ENCODE measurements around the gene PRPS2.

PRPS2 gene

DNA sequence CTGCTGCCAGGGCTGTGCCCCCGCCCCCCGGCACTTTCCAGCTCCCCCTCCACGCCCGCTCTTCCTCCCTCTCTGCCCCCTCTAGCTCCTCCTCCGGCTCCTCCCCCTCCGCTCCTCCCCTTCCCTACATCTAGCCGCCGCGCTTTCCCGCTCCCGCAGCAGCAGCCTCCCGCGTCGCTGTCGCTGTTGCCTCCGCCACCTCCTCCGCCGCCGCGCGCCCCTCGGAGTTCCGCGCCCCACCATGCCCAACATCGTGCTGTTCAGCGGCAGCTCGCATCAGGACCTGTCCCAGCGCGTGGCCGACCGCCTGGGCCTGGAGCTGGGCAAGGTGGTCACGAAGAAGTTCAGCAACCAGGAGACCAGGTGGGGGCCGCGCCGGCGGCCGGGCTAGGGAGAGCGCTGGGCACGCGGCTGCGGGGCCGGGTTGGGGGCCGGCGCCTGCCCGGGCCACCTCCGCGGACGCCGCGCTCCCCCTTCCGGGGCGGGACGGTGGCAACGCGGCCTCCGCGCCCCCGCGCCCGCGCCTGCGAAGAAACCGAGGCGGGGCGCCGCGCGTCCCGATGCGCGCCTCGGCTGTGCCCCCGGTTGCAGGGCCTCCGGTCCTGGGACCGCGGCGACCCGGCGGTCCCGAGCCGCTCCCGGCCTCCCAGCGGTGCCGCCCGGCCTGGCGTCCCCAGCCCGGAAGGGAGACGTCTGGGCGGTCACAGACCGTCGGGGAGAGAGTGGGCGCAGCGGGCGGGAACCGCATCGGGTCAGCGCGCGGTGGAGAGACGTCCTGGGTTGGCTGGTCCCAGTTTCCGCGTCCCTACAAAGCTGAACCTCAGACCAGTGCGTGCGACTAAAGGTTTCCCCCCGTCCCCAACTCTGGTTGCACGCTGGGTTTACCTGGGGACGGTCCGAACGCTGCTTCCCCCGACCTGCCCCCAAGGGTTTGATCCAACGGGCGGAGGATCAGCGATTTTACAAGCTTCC, at the start of gene PRPS2:
PRPS2 (plus strand) TSS at position 156 of the 972 bp plus-strand sequence; CDS start at position 242, 86 bp downstream.
- DNase-seq (ENCODE audit: low read depth): no peak

DNA sequence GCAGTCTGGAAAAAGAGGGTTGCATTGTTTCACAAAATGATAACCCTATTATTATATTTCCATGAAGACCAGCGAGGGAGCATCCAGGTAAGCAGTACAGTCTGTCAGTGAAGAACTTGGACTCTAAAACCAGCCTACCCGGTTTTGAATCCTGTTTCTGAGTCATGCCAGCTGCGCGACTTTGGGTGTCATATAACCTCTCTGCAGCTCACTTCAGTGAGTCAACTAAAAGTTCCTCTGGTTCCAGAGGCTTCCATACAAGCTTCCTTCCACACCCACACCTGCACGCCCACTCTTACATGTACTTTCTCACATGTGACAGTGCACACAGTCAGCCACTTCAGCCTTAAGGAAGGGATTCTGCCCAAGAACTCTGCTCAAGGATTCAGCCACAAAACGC, 49.8 kb upstream of the PRPS2 start:
- DNase-seq (ENCODE audit: low read depth): no peak

- no peak for DNase-seq (ENCODE audit: low read depth)
Observed at GRCh38 chrX:12747433-12747832, 43.8 kb upstream of the PRPS2 start.

- DNase-seq (ENCODE audit: low read depth): no peak
Observed at GRCh38 chrX:12751887-12752286, 39.3 kb upstream of the PRPS2 start.

- DNase-seq (ENCODE audit: low read depth): no peak
Observed at GRCh38 chrX:12753366-12753765, 37.8 kb upstream of the PRPS2 start.

DNA sequence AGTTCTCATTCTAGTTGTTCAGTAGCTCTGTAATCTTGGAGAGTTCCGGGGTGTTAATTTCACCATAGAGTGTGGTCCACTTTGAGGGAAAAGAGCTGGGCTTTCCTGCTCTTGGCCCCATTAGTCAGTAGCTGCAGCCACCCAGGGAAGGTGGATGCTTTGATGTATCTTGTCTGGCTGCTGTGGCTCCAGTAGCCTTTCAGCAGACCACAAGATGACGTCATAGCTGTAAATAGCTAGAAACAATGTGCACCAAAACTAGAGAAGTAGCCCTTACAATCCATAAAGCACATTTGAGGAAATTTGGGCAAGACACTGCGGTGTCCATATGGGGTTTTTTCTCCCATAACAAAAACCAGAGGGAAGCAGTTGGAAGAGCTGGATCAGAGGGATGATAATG, 32.9 kb upstream of the PRPS2 start:
- no peak for DNase-seq (ENCODE audit: low read depth)

DNA sequence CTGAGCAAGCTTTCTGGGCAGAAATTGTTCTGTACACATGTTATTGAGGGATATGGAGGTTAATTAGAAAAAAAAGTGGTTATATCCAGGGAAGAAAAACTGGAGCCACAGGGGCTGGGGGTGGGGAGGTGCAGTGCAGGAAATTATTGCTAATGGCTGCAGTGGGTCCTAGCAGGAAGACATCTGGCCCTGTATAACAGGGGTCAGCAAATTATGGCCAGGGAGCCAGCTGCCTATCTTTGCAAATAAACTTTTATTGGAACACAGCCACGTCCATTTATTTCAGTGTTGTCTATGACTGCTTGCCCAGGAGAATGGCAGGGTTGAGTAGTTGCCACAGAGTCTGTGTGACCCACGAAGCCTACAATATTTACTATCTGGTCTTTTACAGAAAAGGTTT, 23.4 kb upstream of the PRPS2 start:
- no peak for DNase-seq (ENCODE audit: low read depth)

DNA sequence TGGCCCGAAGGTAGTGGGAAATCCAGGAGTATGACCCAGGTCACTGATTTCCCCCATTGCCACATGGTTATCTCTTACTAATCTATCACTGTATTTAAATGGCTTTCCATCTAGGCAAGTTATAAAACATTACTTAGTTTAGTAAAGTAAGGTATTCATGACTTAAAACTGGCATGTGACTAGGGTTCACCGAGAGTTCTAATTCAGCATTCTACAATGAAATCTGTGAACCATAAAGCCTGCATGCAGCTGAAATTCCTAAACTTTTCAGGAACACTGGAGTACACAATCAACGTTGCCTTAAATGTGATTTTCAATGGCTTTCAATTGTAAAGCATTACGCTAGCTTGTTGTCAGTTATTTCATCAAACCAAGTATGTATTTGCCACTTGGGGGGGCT, 22.7 kb upstream of the PRPS2 start:
- no peak for DNase-seq (ENCODE audit: low read depth)

DNA sequence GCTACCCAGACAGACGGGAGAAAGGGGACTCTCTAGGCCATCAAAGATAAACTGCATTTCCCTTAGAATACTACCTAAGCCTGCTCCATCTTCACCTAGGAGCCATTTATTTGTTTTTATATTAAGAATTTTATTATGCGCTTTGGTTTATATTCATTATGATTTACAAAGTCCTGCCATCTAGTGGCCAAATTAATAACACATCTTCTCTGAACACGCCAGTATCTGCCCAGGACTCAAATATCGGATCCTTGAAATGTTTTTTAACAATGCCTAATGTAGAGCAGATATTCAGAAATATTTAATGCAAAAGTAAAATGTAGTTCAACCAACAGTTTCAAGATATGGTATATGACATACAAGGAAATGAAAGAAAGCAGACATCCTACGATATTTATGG, 20.8 kb upstream of the PRPS2 start:
- DNase-seq (ENCODE audit: low read depth): no peak

- no peak for DNase-seq (ENCODE audit: low read depth)
Observed at GRCh38 chrX:12771445-12772069, 19.7 kb upstream of the PRPS2 start.

- no peak for DNase-seq (ENCODE audit: low read depth)
Observed at GRCh38 chrX:12777670-12778069, 13.5 kb upstream of the PRPS2 start.

DNA sequence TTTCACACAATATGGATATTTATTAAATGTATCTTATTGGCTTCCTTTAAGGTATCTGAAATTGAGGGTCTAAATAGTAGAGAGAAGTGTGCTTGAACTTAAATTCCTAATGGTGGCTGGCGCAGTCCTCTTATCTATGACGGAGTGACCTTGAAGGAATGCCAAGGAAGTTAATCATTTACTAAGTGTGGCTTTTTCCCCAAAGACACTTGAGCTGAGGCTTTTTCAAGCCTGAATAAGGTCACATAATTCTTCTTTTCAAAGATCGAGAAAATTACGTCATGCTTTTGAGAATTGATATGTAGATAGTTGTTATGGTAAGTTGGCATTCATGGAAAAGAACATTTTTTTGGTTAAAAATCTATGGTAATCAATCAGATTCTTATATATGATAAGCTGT, 11.7 kb upstream of the PRPS2 start:
- no peak for DNase-seq (ENCODE audit: low read depth)

DNA sequence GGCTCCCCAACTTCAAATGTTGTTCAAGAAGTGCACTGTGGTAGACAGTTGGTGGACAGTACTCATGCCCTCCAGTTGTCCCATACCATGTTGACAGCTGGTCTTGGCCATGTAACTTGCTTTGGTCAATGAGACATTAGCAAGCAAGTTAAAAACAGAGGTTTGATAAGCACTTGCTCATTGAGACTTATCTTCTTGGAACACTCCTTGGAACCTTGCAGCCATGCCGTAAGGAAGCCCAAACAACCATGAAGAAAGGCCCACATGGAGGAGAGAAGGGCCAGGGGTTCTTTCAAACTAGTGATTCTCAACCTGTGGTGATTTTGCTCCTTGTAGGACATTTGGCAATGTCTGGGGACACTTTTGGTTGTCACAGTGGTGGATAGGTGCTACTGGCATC, 2.6 kb upstream of the PRPS2 start:
- DNase-seq (ENCODE audit: low read depth): no peak

DNA sequence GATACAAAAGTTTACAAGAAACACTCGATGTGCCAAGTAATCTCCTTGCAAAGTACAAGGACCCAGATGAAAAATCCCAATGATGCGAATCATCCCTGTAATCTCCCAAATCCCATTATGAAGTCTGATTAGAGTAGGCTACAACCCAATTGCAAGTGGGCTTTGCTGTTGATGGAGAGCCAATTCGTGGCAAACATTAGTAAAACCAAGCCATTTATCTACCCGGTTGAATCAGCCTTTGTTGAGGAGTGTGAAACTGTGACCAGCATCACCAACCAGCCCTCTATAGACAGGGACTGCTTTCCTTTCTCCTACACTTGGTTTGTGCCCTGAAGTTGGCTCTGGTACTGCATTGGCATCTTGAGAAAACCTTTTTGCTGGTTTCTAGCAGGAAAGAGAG, 1.2 kb upstream of the PRPS2 start:
- DNase-seq (ENCODE audit: low read depth): no peak

- no peak for DNase-seq (ENCODE audit: low read depth)
Observed at GRCh38 chrX:12790885-12791256, 341 bp upstream of the PRPS2 start.

GRCh38 chrX:12792711-12793110, 1.5 kb downstream of the PRPS2 start:
- DNase-seq (ENCODE audit: low read depth): no peak

DNA sequence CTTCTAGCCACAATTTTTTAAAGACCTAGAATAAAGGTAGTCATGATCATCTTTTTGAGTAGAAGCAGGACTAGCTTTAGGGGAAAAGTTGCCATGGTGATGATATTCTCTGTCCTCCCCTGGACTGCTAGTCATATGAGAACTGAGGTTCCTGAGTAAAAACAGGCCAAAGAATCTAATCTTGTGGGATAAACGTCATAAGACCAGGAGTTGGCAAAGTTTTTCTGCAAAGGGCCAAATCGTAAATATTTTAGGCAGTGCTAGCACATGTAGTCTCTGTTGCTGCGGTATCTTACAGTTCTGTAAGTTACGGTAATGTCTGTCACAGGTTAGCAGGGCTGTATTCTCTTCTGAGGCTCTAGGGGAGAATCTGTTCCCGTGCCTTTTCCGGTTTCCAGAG, 3.4 kb downstream of the PRPS2 start:
- DNase-seq (ENCODE audit: low read depth): no peak

DNA sequence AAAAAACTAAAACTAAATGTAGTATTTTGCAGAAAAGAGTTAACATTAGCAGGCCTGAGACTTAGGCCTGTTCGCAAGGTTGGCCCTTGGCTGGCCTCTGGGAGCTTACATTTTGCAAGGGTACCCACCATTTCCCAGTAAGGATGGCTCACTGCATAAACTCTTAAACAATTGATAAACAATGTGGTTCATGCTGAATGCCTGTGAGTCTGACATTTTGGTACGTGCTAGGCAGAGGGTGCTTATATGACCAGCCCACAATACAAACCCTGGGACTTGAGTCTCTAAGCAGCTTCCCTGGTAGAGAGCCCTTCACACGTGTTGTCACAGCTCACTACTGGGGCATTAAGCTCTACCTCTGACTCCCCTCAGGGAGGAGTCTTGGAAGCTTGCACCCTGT, 7.4 kb downstream of the PRPS2 start:
- no peak for DNase-seq (ENCODE audit: low read depth)

DNA sequence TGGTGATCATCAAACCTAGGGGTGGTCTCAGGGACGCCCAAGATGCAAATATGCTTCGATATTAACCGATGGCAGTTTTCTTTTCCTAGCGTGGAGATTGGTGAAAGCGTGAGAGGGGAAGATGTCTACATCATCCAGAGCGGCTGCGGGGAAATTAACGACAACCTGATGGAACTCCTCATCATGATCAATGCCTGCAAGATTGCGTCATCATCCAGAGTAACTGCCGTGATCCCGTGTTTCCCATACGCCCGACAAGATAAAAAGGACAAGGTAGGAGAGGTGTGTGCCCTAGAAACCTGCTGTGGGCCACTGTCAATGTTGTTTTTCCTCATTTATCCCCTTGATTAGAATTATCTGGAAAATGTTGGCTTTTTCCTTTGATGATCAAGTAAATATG, 7.9 kb downstream of the PRPS2 start:
- no peak for DNase-seq (ENCODE audit: low read depth)

DNA sequence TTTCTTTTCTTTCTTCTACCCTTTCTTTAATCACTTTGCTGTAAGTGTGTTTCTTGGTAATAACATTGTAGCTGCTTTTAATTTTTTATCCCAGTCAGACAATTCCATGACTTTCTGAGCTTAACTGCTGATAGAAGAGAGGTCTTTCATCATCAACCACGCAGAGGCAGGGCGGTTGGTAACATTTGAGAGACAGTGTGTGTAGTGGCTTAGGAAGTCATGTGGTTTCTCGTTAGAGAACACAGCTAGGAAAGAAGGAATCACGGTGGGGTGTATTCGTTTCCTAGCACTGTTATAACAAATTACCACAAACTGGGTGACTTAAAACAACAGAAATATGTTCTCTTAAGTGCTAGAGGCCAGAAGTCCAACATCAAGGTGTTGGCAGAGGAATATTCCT, 11.5 kb downstream of the PRPS2 start:
- DNase-seq (ENCODE audit: low read depth): no peak

DNA sequence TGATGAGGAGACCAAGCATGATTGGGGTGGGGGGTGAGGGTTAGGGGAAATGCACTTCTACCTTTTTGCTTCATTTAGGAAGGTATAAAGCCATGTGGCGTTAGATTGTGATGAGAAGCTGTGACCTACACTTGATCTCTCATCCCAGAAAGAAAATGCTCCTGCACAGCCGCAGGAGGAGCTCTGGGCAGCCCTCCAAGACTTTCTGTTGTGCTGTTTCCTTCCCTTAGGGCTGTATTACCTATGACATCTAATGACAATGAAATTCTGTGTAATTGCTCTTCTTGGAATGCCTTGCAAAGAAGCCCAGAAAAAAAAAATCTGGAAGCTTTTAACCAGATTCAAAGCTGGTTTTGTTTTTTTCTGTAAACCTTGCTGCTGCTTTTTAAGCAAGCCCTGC, 13.4 kb downstream of the PRPS2 start:
- DNase-seq (ENCODE audit: low read depth): no peak

- DNase-seq (ENCODE audit: low read depth): no peak
Observed at GRCh38 chrX:12805333-12805732, 14.1 kb downstream of the PRPS2 start.

DNA sequence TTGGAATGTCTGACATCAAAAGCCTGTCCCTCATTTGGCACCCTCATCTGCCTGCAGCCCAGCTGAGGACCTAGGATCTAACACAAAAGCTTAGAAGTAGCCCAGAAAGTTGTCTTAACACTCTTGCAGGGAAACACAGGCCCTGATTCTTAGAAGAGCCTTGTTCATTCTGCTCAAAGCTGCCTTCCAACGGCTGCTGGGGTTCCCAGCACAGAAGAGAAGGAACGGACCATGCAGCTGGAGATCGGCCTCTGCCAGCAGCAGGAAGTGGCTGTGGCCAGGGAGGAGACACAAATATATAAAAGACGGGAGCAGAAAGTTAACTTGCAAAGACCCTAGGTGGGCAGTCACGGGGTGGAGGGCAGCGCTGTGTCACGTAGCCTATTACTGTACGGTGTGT, 20.4 kb downstream of the PRPS2 start:
- DNase-seq (ENCODE audit: low read depth): no peak

- DNase-seq (ENCODE audit: low read depth): no peak
Observed at GRCh38 chrX:12814420-12814819, 23.2 kb downstream of the PRPS2 start.

Data from HS-27A (cell line).